ENCODE data around the gene HOXA13. TPM values are rescaled to one million over a fixed set of nuclear protein-coding genes. Genes with fewer than 3 reads are reported as not detected.
A peak's percentile ranks its signal among the peaks of the same experiment; 100 is the strongest.

The HOXA13 gene
- total RNA-seq, 1 donor from 2014 or later = 0.13 TPM

GRCh38 chr7:27237735-27238334, 37.9 kb upstream of the HOXA13 start:
- DNase-seq (ENCODE audit: low read depth) = peak; percentile 61

GRCh38 chr7:27235387-27236311, 35.8 kb upstream of the HOXA13 start:
- DNase-seq (ENCODE audit: low read depth) = peak; percentile 27

- no peak for DNase-seq (ENCODE audit: low read depth)
Measured at GRCh38 chr7:27229448-27229847, 29.6 kb upstream of the HOXA13 start.

- DNase-seq (ENCODE audit: low read depth) = no peak
Measured at GRCh38 chr7:27224983-27225934, 25.4 kb upstream of the HOXA13 start.

GRCh38 chr7:27223941-27224575, 24.2 kb upstream of the HOXA13 start:
- no peak for DNase-seq (ENCODE audit: low read depth)

- DNase-seq (ENCODE audit: low read depth) = no peak
Measured at GRCh38 chr7:27221201-27221797, 21.4 kb upstream of the HOXA13 start.

- no peak for DNase-seq (ENCODE audit: low read depth)
Measured at GRCh38 chr7:27220440-27220955, 20.6 kb upstream of the HOXA13 start.

- DNase-seq (ENCODE audit: low read depth) = no peak
Measured at GRCh38 chr7:27219821-27220220, 19.9 kb upstream of the HOXA13 start.

- no peak for DNase-seq (ENCODE audit: low read depth)
Measured at GRCh38 chr7:27217951-27218350, 18.1 kb upstream of the HOXA13 start.

GRCh38 chr7:27215356-27215755, 15.5 kb upstream of the HOXA13 start:
- no peak for DNase-seq (ENCODE audit: low read depth)

- no peak for DNase-seq (ENCODE audit: low read depth)
Measured at GRCh38 chr7:27214239-27214950, 14.5 kb upstream of the HOXA13 start.

GRCh38 chr7:27213433-27214238, 13.7 kb upstream of the HOXA13 start:
- DNase-seq (ENCODE audit: low read depth) = no peak

- no peak for DNase-seq (ENCODE audit: low read depth)
Measured at GRCh38 chr7:27212497-27213432, 12.9 kb upstream of the HOXA13 start.

- no peak for DNase-seq (ENCODE audit: low read depth)
Measured at GRCh38 chr7:27211764-27212204, 11.9 kb upstream of the HOXA13 start.

GRCh38 chr7:27211084-27211446, 11.2 kb upstream of the HOXA13 start:
- DNase-seq (ENCODE audit: low read depth) = no peak

GRCh38 chr7:27210441-27211083, 10.7 kb upstream of the HOXA13 start:
- DNase-seq (ENCODE audit: low read depth) = peak; percentile 39

GRCh38 chr7:27209933-27210440, 10.1 kb upstream of the HOXA13 start:
- DNase-seq (ENCODE audit: low read depth) = no peak
